ENCODE measurements around the gene MRAS.

- TF ChIP-seq RAD21 (IDR thresholded peaks at IDR 0.05 in 1 of 2, conservative IDR thresholded peaks at IDR 0.05 in 1 of 2; ENCODE audit: low read depth in 2 of 2, low read length in 2 of 2): peak; percentile 49 to 66
- TF ChIP-seq, protein P1, sequence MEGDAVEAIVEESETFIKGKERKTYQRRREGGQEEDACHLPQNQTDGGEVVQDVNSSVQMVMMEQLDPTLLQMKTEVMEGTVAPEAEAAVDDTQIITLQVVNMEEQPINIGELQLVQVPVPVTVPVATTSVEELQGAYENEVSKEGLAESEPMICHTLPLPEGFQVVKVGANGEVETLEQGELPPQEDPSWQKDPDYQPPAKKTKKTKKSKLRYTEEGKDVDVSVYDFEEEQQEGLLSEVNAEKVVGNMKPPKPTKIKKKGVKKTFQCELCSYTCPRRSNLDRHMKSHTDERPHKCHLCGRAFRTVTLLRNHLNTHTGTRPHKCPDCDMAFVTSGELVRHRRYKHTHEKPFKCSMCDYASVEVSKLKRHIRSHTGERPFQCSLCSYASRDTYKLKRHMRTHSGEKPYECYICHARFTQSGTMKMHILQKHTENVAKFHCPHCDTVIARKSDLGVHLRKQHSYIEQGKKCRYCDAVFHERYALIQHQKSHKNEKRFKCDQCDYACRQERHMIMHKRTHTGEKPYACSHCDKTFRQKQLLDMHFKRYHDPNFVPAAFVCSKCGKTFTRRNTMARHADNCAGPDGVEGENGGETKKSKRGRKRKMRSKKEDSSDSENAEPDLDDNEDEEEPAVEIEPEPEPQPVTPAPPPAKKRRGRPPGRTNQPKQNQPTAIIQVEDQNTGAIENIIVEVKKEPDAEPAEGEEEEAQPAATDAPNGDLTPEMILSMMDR (IDR thresholded peaks at IDR 0.05; ENCODE audit: control extremely low read depth in 1 of 3, insufficient read depth in 1 of 3, low read depth in 1 of 3, low read length in 3 of 3): peak; percentile 44 to 65 (median 50)
Measured at GRCh38 chr3:138347960-138348753, at the start of gene MRAS.
